Erythroblast (primary cell): ENCODE results near the gene CACNG8.

Experiments
- DNase-seq, 2 experiments: peaks; one replicate each; lab custom pipeline; 2025; lab: John Stamatoyannopoulos, UW
- GATA1 ChIP-seq: IDR thresholded peaks from 2 replicates; pipeline ENCODE4 v1.6.1; 2011; ENCODE audit warnings: low read depth, mild to moderate bottlenecking, control low read depth, low read length, moderate library complexity
- POLR2A ChIP-seq: IDR thresholded peaks from 2 replicates; pipeline ENCODE4 v1.6.1; 2011; ENCODE audit warnings: mild to moderate bottlenecking, low read length

The CACNG8 gene

DNA sequence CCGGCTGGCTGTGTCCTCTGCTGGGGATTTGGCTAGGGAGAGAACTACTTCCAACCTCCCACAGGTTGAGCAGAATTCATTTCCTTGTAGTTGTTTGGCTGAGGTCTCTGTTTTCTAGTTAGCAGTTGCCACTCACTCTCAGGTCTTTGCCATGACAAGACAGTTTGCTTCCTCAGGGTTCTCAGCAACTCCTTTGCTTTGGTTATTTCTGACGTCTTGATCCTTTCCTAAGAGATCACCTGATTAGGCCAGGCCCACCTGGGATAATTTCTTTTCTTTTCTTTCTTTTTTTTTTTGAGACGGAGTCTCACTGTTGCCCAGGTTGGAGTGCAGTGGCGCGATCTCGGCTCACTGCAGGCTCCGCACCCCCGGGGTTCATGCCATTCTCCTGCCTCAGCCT lies 9.4 kb upstream of the CACNG8 start:
- DNase-seq, result no peak
- no peak for TF ChIP-seq GATA1
- TF ChIP-seq POLR2A, result no peak

DNA sequence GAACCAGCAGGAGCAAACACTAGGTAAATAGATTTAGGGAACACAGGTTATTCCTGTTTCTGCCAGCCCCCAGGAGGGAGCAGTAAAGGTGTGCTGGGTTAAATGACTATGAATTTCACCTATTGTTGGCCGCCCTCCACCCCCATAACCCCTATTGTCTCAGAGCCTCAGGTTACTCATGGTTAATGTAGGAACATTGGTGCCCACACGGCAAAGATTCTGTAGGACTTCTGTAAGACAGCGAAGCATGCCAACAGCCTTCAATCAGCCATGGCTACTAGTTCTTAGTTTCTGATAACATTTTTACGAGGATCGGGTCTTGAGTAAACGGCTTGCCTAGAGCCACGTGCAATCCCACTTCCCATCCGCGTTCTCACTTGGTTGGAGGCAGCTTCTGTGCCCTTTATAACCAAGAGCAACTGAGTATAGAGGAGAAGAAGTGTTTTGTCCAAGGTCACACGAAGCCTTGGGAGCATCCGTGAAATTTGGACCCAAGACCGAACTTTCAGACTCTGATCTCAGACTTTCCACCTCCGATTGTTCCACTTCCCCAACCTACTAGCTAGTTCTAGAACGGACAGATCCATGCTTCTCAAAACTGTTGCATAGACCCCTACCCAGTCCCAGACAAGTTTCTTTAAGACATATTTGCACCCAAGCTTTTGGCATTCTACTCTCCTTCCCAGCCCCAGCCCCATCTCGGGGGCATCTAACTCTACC lies 5.1 kb upstream of the CACNG8 start:
- TF ChIP-seq POLR2A (no peak), GATA1 (no peak)
- no peak for DNase-seq

GRCh38 chr19:53958168-53958571 lies 4.6 kb upstream of the CACNG8 start:
- no peak for DNase-seq
- TF ChIP-seq GATA1 (no peak), POLR2A (no peak)

GRCh38 chr19:53958823-53959757 lies 3.6 kb upstream of the CACNG8 start:
- DNase-seq, result no peak
- no peak for TF ChIP-seq POLR2A

DNA sequence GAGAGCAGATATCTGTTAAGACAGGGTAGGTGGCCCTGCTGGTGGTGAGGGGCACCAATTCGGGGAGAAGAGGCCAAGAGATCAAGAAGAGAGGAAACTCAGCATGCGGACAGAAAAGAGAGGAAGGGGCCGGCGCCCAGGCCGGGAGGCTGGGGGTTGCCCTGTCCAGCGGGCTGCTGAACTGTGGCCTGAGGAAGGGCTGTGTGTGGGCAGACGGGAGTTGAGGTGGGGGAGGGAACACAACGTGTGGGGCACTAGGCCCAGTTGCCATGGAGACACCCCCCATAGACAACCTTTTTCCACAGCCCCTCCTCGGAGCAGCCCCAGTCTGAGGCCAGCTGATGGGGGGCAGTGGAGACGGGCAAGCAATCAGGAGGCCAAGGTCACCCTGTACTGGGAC lies 2.5 kb upstream of the CACNG8 start:
- no peak for DNase-seq
- TF ChIP-seq POLR2A (no peak), GATA1 (no peak)

DNA sequence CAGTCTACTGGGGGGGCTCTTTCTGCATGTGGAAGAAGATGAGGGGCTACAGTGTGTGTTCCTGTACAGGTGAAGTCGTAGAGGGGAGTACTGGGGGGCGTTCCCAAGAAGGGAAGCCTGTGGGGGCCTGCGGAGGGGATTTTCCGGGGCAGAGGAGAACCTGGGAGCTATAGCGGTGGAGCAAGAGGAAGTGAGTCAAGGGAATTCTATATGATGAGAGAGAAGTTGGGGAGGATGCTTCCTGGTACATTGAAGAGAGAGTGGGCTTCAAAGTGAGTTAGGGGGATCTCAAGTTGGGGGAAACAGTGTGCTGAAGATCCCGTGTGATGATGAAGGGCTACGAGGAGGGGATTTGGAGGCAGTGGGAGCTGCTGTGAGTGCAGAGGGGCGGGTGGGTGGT lies 1.9 kb upstream of the CACNG8 start:
- DNase-seq, result no peak
- TF ChIP-seq GATA1, result no peak
- TF ChIP-seq POLR2A, result no peak

DNA sequence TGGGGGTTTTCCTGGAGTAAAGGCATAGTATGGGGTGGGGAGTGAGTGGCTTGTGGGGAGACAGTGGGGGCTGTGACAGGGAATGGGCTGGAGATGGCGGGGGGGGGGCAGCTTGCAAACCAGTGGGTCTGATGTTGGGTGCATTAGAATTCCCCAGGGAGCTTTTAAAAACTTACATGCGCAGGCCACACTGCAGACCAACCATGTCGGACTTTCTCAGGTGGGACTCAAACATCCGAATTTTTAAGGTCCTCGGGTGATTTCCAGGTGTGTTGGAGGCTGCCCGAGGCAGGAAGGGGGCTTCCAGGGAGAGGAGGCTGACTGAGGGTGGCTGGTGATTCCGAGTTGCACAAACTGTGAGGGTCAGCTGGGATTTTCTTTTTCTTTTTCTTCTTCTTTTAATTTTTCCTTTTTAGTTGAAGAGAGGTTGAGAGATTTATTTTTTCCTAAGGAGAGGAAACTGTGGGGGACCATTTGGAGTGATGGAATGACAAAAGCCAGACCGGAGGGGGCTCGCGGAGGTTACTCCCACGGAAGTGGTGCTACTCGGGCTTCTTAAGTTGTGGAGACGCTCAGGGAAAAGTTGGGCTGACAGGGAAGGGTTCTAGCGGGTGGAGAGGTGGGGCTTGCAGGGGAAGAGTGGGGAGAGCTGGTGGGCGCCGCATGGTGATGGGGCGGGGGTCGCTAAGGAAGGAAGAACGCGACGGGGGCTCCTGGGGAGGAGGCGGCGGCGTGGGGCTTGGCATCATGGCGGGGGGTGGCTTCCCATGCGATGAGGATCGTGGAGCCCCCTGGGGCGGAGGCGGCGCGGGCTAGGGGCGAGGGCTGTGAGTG lies 997 bp upstream of the CACNG8 start:
- TF ChIP-seq GATA1, result no peak
- no peak for DNase-seq

DNA sequence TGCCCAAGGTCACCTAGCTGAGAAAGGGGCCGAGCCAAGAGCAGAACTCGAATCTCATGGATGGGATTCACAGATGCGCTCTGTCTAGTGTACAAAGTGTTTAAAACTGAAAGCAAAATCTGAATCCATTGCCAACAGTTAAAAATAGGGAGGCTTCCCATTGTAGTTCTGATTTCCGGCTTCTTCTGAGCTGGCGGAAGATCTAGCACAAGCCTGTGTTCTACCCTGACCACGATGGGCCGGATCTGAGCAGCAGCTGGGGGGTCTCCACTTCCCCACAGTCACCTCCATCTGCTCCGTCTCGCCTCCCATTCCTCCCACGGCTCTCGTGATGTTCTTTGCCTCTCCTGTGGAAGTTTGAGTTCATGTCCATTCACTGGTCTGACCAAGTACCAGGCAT lies 2.4 kb downstream of the CACNG8 start:
- no peak for DNase-seq
- TF ChIP-seq POLR2A (no peak), GATA1 (no peak)

DNA sequence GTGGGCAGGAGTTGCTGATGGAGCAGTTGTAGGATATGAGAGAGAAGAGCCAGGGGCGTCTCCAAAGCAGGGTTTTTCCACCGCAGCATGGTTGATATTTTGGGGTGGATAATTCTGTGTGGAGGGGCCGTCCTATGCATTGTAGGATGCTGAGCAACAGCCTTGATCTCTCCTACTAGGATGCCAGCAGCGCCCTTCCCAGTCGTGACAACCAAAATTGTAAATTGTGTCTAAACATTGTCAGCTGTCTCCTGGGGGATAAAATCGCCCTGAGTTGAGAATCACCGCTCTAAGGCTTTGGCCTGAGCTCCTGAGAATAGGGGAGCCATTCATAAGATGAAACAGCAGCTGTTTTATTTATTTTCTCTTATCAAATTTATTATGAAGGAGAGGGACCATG lies 4.2 kb downstream of the CACNG8 start:
- no peak for DNase-seq
- TF ChIP-seq GATA1 (no peak), POLR2A (no peak)

GRCh38 chr19:53969366-53969765 lies 6.6 kb downstream of the CACNG8 start:
- no peak for TF ChIP-seq POLR2A
- TF ChIP-seq GATA1, result no peak
- DNase-seq, result no peak

- TF ChIP-seq GATA1 (no peak), POLR2A (no peak)
Measured at GRCh38 chr19:53971673-53972072, 8.9 kb downstream of the CACNG8 start.

DNA sequence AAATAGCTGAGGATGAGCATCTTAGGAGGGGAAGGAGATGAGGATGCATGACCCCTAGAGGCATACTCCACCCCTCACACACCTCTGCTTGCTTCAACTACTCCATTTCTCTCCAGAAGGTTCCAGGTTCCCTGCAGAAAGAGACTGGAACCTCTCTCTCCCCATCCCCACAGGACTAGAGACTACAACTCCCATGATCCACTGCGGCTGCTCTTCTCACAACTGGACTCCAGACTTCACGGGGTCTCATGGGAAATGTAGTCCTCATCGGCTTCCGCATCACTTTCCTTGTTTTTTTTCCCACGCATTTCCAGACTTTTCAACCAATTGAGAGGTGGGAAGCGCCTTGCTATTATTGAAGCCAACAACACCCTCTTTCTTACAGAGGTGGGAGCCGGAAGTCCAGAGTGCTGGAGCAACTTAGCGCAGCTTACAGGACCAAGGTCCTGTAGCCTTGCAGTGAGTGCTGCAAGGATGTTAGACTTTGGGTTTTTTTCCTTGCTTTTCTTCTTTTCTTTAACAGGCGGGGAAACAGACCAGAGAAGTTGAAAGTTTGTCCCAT lies 14.8 kb downstream of the CACNG8 start:
- DNase-seq, result peak; percentile 61 to 82
- TF ChIP-seq GATA1 (no peak), POLR2A (no peak)

More at GRCh38 chr19:53971673-53972072, 8.9 kb downstream of the CACNG8 start:
- no peak for DNase-seq
